CD14-positive monocyte (primary cell): ENCODE results near the gene ARID1B. TPM values are rescaled to one million over a fixed set of nuclear protein-coding genes. Genes with fewer than 3 reads are reported as not detected.

Experiments used
- DNase-seq, 3 donors: peaks; one replicate each; pipeline ENCODE4 v3.0.0-alpha.2; 2011 to 2022
- H2AFZ ChIP-seq: 2 replicates; pipeline ENCODE4 v1.6.0; 2012; ENCODE audit warnings: mild to moderate bottlenecking, low read depth, low read length, inconsistent platforms; ENCODE audit not compliant: insufficient read depth, poor library complexity, severe bottlenecking
- H3K27ac ChIP-seq, 2 donors: 1 replicate in 1 of 2; 2 replicates in 1 of 2; pipeline ENCODE4 v1.5.1; 2012 to 2013; ENCODE audit warnings: low read length in 2 of 2, control low read depth in 1 of 2, inconsistent platforms in 1 of 2, low read depth in 1 of 2, mild to moderate bottlenecking in 1 of 2
- H3K27me3 ChIP-seq, 2 donors: one replicate each; pipeline versions ENCODE4 v1.6.0 to v1.6.1; 2011 to 2013; ENCODE audit warnings: low read length in 2 of 2; ENCODE audit not compliant: control insufficient read depth in 2 of 2, insufficient read depth in 2 of 2
- H3K36me3 ChIP-seq, 2 donors: replicated peaks in 1 of 2; 1 replicate in 1 of 2; 2 replicates in 1 of 2; pipeline versions ENCODE4 v1.5.1 to v1.6.1; 2012 to 2013; ENCODE audit warnings: low read length in 2 of 2, control low read depth in 1 of 2, inconsistent platforms in 1 of 2, mild to moderate bottlenecking in 1 of 2; ENCODE audit not compliant: insufficient read depth in 2 of 2, control insufficient read depth in 1 of 2
- H3K4me1 ChIP-seq, 2 donors: 1 replicate in 1 of 2; 2 replicates in 1 of 2; pipeline versions ENCODE4 v1.5.1 to v1.6.1; 2012 to 2013; ENCODE audit warnings: low read length in 2 of 2, control low read depth in 1 of 2, inconsistent platforms in 1 of 2, mild to moderate bottlenecking in 1 of 2, moderate library complexity in 1 of 2; ENCODE audit not compliant: insufficient read depth in 2 of 2, control insufficient read depth in 1 of 2
- H3K4me2 ChIP-seq: replicated peaks from 2 replicates; pipeline ENCODE3; 2012; ENCODE audit warnings: low read length, moderate library complexity, mild to moderate bottlenecking; ENCODE audit not compliant: poor library complexity, severe bottlenecking; ENCODE audit errors: extremely low read depth
- H3K4me3 ChIP-seq, 3 experiments: fragments of 200-600 bp in 1 of 3; sonication (generic) in 1 of 3; replicated peaks in 1 of 3; 1 replicate in 2 of 3; 2 replicates in 1 of 3; pipeline ENCODE4 v1.5.1; 2011 to 2013; ENCODE audit warnings: low read length in 3 of 3, mild to moderate bottlenecking in 3 of 3, control low read depth in 2 of 3, low read depth in 2 of 3, inconsistent platforms in 1 of 3, moderate library complexity in 1 of 3
- H3K79me2 ChIP-seq: 2 replicates; pipeline ENCODE4 v1.6.0; 2012; ENCODE audit warnings: mild to moderate bottlenecking, control low read depth, inconsistent platforms, low read length, moderate library complexity; ENCODE audit not compliant: insufficient read depth
- H3K9ac ChIP-seq: 2 replicates; pipeline ENCODE4 v1.6.0; 2017; ENCODE audit warnings: low read length, mild to moderate bottlenecking; ENCODE audit not compliant: insufficient read depth, poor library complexity, severe bottlenecking
- H3K9me3 ChIP-seq, 2 donors: replicated peaks in 1 of 2; 1 replicate in 1 of 2; 2 replicates in 1 of 2; pipeline versions ENCODE4 v1.5.1 to v1.6.1; 2012 to 2013; ENCODE audit warnings: low read length in 2 of 2, control low read depth in 1 of 2; ENCODE audit not compliant: control insufficient read depth in 1 of 2, insufficient read depth in 1 of 2
- H4K20me1 ChIP-seq: 2 replicates; pipeline ENCODE4 v1.6.0; 2012; ENCODE audit warnings: mild to moderate bottlenecking, low read length, control low read depth, moderate library complexity; ENCODE audit not compliant: insufficient read depth
- H3K27ac Mint-ChIP-seq, 7 donors: one replicate each; pipeline ENCODE4 v1.8.0; 2020; ENCODE audit warnings: mild to moderate bottlenecking in 7 of 7, mixed read lengths in 7 of 7, moderate library complexity in 6 of 7, inconsistent platforms in 2 of 7
- H3K27me3 Mint-ChIP-seq, 3 donors: one replicate each; pipeline ENCODE4 v1.8.0; 2021 to 2022; ENCODE audit warnings: low read depth in 3 of 3, mild to moderate bottlenecking in 3 of 3, mixed read lengths in 3 of 3, moderate library complexity in 3 of 3, inconsistent platforms in 1 of 3
- H3K36me3 Mint-ChIP-seq, 2 donors: one replicate each; pipeline ENCODE4 v1.8.0; 2020; ENCODE audit warnings: mixed read lengths in 2 of 2, inconsistent platforms in 1 of 2, mild to moderate bottlenecking in 1 of 2
- H3K4me1 Mint-ChIP-seq: one replicate; pipeline ENCODE4 v1.8.0; 2020; ENCODE audit warnings: mild to moderate bottlenecking, mixed read lengths
- H3K4me3 Mint-ChIP-seq, 2 donors: one replicate each; pipeline ENCODE4 v1.8.0; 2020; ENCODE audit warnings: mild to moderate bottlenecking in 2 of 2, mixed read lengths in 2 of 2, moderate library complexity in 1 of 2
- H3K9me3 Mint-ChIP-seq, 7 donors: one replicate each; pipeline ENCODE4 v1.8.0; 2020 to 2022; ENCODE audit warnings: mixed read lengths in 7 of 7, mild to moderate bottlenecking in 6 of 7, moderate library complexity in 6 of 7, inconsistent platforms in 2 of 7
- WGBS: methylation state at CpG from one replicate; pipeline ENCODE4 v1.1.5; 2013; ENCODE audit warnings: missing lambda C conversion rate; ENCODE audit not compliant: insufficient coverage; 5-methylcytosine and 5-hydroxymethylcytosine counted together
- intact Hi-C, 2 donors: fragments of 100-400 bp; cut with micrococcal nuclease; formaldehyde crosslinking; loops; one replicate each; pipeline versions ENCODE4 v1.15.0 to v1.15.1; 2023
- polyA plus RNA-seq, 3 donors: library from polyadenylated mRNA; depleted of rRNA in 1 of 3; unstranded in 2 of 3; stranded (reverse) in 1 of 3; fragments of 300-500 nt in 2 of 3; fragments of >200 nt in 1 of 3; fragmentation: Illumina TruSeq in 2 of 3; gene quantifications; 1 replicate in 2 of 3; 2 replicates in 1 of 3; pipeline ENCODE4 v1.2.3, GENCODE V29; 2012 to 2021
- TF ChIP-seq, protein P1 (sequence below): fragments of 200-600 bp; IDR thresholded peaks from one replicate; pipeline ENCODE4 v1.8.0; 2022; ENCODE audit warnings: antibody characterized with exemption, mild to moderate bottlenecking

ARID1B gene
- polyA plus RNA-seq, 3 donors = 3.2 to 22.1 (median 3.8) TPM

DNA sequence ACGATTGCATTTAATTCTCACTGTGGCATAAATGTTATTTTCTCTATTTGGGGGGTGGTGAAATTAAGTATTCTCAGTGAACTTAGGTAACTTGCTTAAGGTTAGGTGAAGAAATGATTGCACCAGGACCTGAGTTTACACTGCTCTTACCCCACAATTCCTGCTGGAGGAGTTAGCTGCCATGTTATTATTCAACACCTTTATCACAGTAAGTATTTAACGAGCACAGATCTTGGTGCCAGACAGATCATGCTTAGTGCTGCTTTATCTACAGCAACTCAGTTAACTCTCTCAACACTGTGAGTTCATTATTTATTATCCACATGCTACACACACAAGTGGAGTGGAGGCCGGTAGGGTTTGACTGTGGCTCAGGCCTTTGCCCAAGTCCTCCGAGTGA, 296.4 kb downstream of the ARID1B start:
- no peak overlapping the region for H3K4me2 ChIP-seq
- no peaks in the 10 kb centered on the region for H3K4me1 ChIP-seq
- H3K36me3 ChIP-seq = peaks cover 4 to 13% of the 10 kb centered on the region in 2 donors
- no peaks in the 10 kb centered on the region for H3K9me3 ChIP-seq
- H3K79me2 ChIP-seq = peaks cover 3% of the 10 kb centered on the region
- Mint-ChIP-seq H3K4me3 (no peak overlapping the region), H3K36me3 (peaks cover 8 to 13% of the 10 kb centered on the region in 2 donors), H3K4me1 (peaks cover 2% of the 10 kb centered on the region), H3K27me3 (peaks cover 0 to 2% (median 0%) of the 10 kb centered on the region in 3 donors), H3K27ac (peak overlapping the region in 1 of 7 donors; percentile 61), H3K9me3 (no peaks in the 10 kb centered on the region)
- H3K9ac ChIP-seq = no peak overlapping the region
- H3K27ac ChIP-seq = no peak overlapping the region
- no peak for DNase-seq
- H2AFZ ChIP-seq = no peak overlapping the region
- H4K20me1 ChIP-seq = peaks cover 30% of the 10 kb centered on the region
- TF ChIP-seq, protein P1, sequence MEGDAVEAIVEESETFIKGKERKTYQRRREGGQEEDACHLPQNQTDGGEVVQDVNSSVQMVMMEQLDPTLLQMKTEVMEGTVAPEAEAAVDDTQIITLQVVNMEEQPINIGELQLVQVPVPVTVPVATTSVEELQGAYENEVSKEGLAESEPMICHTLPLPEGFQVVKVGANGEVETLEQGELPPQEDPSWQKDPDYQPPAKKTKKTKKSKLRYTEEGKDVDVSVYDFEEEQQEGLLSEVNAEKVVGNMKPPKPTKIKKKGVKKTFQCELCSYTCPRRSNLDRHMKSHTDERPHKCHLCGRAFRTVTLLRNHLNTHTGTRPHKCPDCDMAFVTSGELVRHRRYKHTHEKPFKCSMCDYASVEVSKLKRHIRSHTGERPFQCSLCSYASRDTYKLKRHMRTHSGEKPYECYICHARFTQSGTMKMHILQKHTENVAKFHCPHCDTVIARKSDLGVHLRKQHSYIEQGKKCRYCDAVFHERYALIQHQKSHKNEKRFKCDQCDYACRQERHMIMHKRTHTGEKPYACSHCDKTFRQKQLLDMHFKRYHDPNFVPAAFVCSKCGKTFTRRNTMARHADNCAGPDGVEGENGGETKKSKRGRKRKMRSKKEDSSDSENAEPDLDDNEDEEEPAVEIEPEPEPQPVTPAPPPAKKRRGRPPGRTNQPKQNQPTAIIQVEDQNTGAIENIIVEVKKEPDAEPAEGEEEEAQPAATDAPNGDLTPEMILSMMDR = no peak
- intact Hi-C loops = no loop called here
- H3K4me3 ChIP-seq = no peak overlapping the region
- 100% methylated on average over 1 of the region's 4 CpGs for WGBS
- no peaks in the 10 kb centered on the region for H3K27me3 ChIP-seq

GRCh38 chr6:157074969-157075368, 297.8 kb downstream of the ARID1B start:
- TF ChIP-seq, protein P1 = no peak
- no peaks in the 10 kb centered on the region for H3K4me1 ChIP-seq
- WGBS = no CpG with 5 or more reads among the region's 1 CpG
- no peak overlapping the region for H3K27ac Mint-ChIP-seq
- H3K27me3 ChIP-seq = no peaks in the 10 kb centered on the region
- peaks cover 8% of the 10 kb centered on the region for H3K4me1 Mint-ChIP-seq
- H3K9me3 ChIP-seq = no peaks in the 10 kb centered on the region
- H3K4me2 ChIP-seq = no peak overlapping the region
- DNase-seq = no peak
- H3K4me3 Mint-ChIP-seq = no peak overlapping the region
- no peaks in the 10 kb centered on the region for H3K9me3 Mint-ChIP-seq
- H3K4me3 ChIP-seq = no peak overlapping the region
- intact Hi-C loops = no loop called here
- no peak overlapping the region for H3K27ac ChIP-seq
- H3K36me3 Mint-ChIP-seq = peaks cover 8 to 13% of the 10 kb centered on the region in 2 donors
- H3K27me3 Mint-ChIP-seq = peaks cover 0 to 2% (median 0%) of the 10 kb centered on the region in 3 donors
- peaks cover 4 to 13% of the 10 kb centered on the region in 2 donors for H3K36me3 ChIP-seq
- H3K9ac ChIP-seq = no peak overlapping the region
- H2AFZ ChIP-seq = no peak overlapping the region
- H4K20me1 ChIP-seq = peaks cover 34% of the 10 kb centered on the region
- peaks cover 3% of the 10 kb centered on the region for H3K79me2 ChIP-seq
